Heart right ventricle (tissue), 16 donors: ENCODE measurements around the gene C1R. TPM values are rescaled to one million over a fixed set of nuclear protein-coding genes. Genes with fewer than 3 reads are reported as not detected.

ENCODE experiments used
- ATAC-seq, 8 donors: fragments of 200-7000 bp; cut with Tn5 transposase; one replicate each; pipeline ENCODE4 v1.9.1; 2020; ENCODE audit warnings: mild to moderate bottlenecking in 8 of 8, moderate library complexity in 8 of 8, moderate number of reproducible peaks in 1 of 8
- DNase-seq, 2 donors: peaks; one replicate each; pipeline ENCODE4 v3.0.0-alpha.2; 2020
- H3K27ac ChIP-seq, 10 donors: fragments of 200-600 bp; sonication (generic) in 2 of 10; one replicate each; pipeline versions ENCODE4 v1.5.0 to v1.8.0; 2020 to 2022; ENCODE audit warnings: mild to moderate bottlenecking in 3 of 10
- H3K27me3 ChIP-seq, 7 donors: fragments of 200-600 bp; one replicate each; pipeline ENCODE4 v1.8.0; 2021 to 2022; ENCODE audit warnings: mild to moderate bottlenecking in 2 of 7
- H3K36me3 ChIP-seq, 9 donors: fragments of 200-600 bp; sonication (generic) in 1 of 9; one replicate each; pipeline versions ENCODE4 v1.5.0 to v1.8.0; 2020 to 2022; ENCODE audit warnings: mild to moderate bottlenecking in 2 of 9
- H3K4me1 ChIP-seq, 9 donors: fragments of 200-600 bp; sonication (generic) in 1 of 9; one replicate each; pipeline versions ENCODE4 v1.5.0 to v1.8.0; 2020 to 2022; ENCODE audit warnings: mild to moderate bottlenecking in 4 of 9
- H3K4me3 ChIP-seq, 10 donors: fragments of 200-600 bp; sonication (generic) in 2 of 10; one replicate each; pipeline versions ENCODE4 v1.5.0 to v1.8.0; 2020 to 2022; ENCODE audit warnings: mild to moderate bottlenecking in 7 of 10, moderate library complexity in 2 of 10
- H3K9me3 ChIP-seq, 11 donors: fragments of 200-600 bp in 10 of 11; sonication (generic) in 2 of 11; one replicate each; pipeline versions ENCODE4 v1.5.0 to v1.8.0; 2013 to 2022; ENCODE audit warnings: mild to moderate bottlenecking in 2 of 11, control low read depth in 1 of 11, moderate library complexity in 1 of 11
- WGBS, 2 donors: extraction: QIAGEN DNeasy Blood & Tissue Kit; methylation state at CpG; one replicate each; pipeline ENCODE4 v1.1.7; 2013; ENCODE audit warnings: inconsistent platforms in 1 of 2; 5-methylcytosine and 5-hydroxymethylcytosine counted together
- intact Hi-C, 10 donors: fragments of 100-400 bp; cut with DNase I; formaldehyde crosslinking; loops; one replicate each; pipeline versions ENCODE4 v1.11.1 to v1.14.2; 2022
- polyA plus RNA-seq, 2 donors: library from polyadenylated mRNA; stranded (reverse); fragments of 200-250 nt; gene quantifications; one replicate each; pipeline ENCODE4 v1.2.3, GENCODE V29; 2013
- total RNA-seq, 10 donors: library from RNA; stranded (reverse); fragmentation: NEBNext Ultra II Directional in 3 of 10; extraction: Animal tissue kit (Norgen Biotek cat#: 25700) in 3 of 10; gene quantifications; one replicate each; pipeline versions ENCODE4 v1.2.1 to v1.2.4, GENCODE V29; 2021 to 2023
- TF ChIP-seq, protein P1 (sequence below), 9 donors: fragments of 200-600 bp; sonication (generic) in 2 of 9; IDR thresholded peaks; one replicate each; pipeline versions ENCODE4 v1.5.0 to v1.8.0; 2021 to 2022; ENCODE audit warnings: antibody characterized with exemption in 9 of 9, mild to moderate bottlenecking in 5 of 9, moderate library complexity in 1 of 9
- donor health status: Arrhythmogenic right ventricular cardiomyopathy.
- donor health status: ischemic (EF 13 %, LVEDD 7.1; RV severe dilation, severe dysfunction).
- donor health status: healthy with polysubstance abuse.
- donor health status: DM: no; HTN: yes; CAD: no.
- donor health status: DM: no; HTN: no; CAD: no.
- donor health status: ischemic (EF 25% LVEDD 6.9; RV normal size, moderate dysfunction).
- donor health status: ischemic (EF 25% LVEDD 5.7; RV mildly dilated, moderate dysfunction).
- donor health status: healthy.
- donor health status: DM: yes; HTN: yes; CAD: no.
- donor health status: Ischemic cardiomyopathy.
- donor health status: ischemic (EF 35%, LVEDD 5.7; RV mildly dilated, moderate dysfunction).
- donor health status: nonischemic (EF 11% LVEDD 7.7; RV severe dilation, severe dysfunction).
- donor health status: DM: yes; HTN: yes; CAD: no.
- donor health status: PGD.
- donor health status: ischemic (EF 29% LVEDD 5.4; RV normal size, mild dysfunction).
- donor health status: nonischemic (EF 23%, LVEDD 6.1; RV moderate dilation, normal function).

C1R gene
- total and polyA plus RNA-seq, 12 donors, result 19.9 to 238 (median 71.9) TPM

DNA sequence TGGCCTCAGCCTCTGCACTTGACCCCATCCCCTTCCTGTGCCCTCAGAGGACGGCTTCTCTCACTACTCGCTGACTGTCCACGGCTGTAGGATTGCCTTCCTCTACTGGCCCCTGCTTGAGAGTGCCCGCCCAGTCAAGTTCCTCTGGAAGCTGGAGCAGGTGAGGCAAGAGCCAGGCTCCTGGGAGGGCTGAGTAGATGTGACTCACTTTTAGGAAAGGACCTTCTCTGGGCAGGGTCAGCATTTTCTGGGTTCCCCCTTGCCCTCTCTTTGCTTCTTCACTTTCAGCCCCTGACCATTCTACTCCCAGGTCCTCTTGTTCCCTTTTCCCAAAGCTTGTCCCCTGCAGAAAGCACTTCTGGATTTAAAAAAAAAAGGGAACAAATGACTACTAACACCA lies 45.7 kb upstream of the C1R start:
- WGBS, 2 donors, result 59 to 78% methylated on average over 4 of the region's 4 CpGs
- TF ChIP-seq, protein P1, sequence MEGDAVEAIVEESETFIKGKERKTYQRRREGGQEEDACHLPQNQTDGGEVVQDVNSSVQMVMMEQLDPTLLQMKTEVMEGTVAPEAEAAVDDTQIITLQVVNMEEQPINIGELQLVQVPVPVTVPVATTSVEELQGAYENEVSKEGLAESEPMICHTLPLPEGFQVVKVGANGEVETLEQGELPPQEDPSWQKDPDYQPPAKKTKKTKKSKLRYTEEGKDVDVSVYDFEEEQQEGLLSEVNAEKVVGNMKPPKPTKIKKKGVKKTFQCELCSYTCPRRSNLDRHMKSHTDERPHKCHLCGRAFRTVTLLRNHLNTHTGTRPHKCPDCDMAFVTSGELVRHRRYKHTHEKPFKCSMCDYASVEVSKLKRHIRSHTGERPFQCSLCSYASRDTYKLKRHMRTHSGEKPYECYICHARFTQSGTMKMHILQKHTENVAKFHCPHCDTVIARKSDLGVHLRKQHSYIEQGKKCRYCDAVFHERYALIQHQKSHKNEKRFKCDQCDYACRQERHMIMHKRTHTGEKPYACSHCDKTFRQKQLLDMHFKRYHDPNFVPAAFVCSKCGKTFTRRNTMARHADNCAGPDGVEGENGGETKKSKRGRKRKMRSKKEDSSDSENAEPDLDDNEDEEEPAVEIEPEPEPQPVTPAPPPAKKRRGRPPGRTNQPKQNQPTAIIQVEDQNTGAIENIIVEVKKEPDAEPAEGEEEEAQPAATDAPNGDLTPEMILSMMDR (IDR thresholded peaks at IDR 0.05), result no peak
- H3K4me1 ChIP-seq, result no peaks in the 10 kb centered on the region

DNA sequence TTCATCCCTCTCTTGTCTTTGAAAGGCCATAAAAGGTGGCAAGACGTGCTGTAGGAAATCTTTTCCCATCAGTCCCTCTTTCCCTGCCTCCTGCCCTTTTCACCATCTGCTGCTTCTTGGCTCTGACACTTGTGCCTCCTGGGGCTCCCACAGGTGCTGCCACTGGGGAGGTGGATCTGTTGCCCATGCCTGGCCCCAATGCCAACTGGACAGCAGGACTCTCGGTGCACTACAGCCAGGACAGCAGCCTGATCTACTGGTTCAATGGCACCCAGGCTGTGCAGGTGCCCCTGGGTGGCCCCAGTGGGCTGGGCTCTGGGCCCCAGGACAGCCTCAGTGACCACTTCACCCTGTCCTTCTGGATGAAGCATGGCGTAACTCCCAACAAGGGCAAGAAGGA lies 44.4 kb upstream of the C1R start:
- TF ChIP-seq, protein P1 (IDR thresholded peaks at IDR 0.05), result no peak

More for the DNA sequence above, 45.7 kb upstream of the C1R start:
- intact Hi-C loops, result no loop called here
- no peak for DNase-seq
- H3K4me3 ChIP-seq, result no peak overlapping the region
- H3K9me3 ChIP-seq, result peaks cover 0 to 4% (median 0%) of the 10 kb centered on the region in 11 donors
- H3K27me3 ChIP-seq, result no peaks in the 10 kb centered on the region
- ATAC-seq, result no peak
- H3K36me3 ChIP-seq, result peaks cover 0 to 75% (median 0%) of the 10 kb centered on the region in 9 donors
- no peak overlapping the region for H3K27ac ChIP-seq

DNA sequence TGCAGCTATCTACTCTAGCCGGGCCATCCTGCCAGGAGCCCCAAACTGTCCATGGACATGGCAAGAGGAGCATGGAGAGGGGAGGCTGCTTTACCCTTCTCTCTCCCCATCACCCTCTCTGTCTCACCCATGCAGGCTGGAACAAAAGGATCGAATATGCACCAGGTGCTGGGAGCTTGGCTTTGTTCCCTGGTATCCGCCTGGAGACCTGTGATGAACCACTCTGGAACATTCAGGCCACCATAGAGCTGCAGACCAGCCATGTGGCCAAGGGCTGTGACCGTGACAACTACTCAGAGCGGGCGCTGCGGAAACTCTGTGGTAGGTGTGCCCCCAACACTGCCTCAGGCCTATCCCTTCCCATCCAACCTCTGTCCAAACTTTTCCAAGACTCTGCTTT lies 43.8 kb upstream of the C1R start:
- Histone ChIP-seq H3K9me3 (no peaks in the 10 kb centered on the region), H3K27ac (no peak overlapping the region), H3K27me3 (peaks cover 0 to under 1% (median 0%) of the 10 kb centered on the region in 7 donors), H3K36me3 (peaks cover 0 to 63% (median 0%) of the 10 kb centered on the region in 9 donors), H3K4me1 (peaks cover 0 to 4% (median 2%) of the 10 kb centered on the region in 9 donors), H3K4me3 (no peak overlapping the region)
- intact Hi-C loops, result no loop called here
- WGBS, 2 donors, result 91 to 93% methylated on average over 7 of the region's 7 CpGs
- no peak for DNase-seq
- ATAC-seq, result no peak
- TF ChIP-seq, protein P1 (IDR thresholded peaks at IDR 0.05), result no peak

More for the DNA sequence above, 44.4 kb upstream of the C1R start:
- intact Hi-C loops, result no loop called here
- 94 to 97% methylated on average over 3 of the region's 3 CpGs for WGBS, 2 donors
- DNase-seq (no peak), ATAC-seq (no peak)
- Histone ChIP-seq H3K9me3 (no peaks in the 10 kb centered on the region), H3K27me3 (no peaks in the 10 kb centered on the region), H3K4me3 (no peak overlapping the region), H3K27ac (no peak overlapping the region), H3K36me3 (peaks cover 0 to 69% (median 0%) of the 10 kb centered on the region in 9 donors), H3K4me1 (no peaks in the 10 kb centered on the region)

DNA sequence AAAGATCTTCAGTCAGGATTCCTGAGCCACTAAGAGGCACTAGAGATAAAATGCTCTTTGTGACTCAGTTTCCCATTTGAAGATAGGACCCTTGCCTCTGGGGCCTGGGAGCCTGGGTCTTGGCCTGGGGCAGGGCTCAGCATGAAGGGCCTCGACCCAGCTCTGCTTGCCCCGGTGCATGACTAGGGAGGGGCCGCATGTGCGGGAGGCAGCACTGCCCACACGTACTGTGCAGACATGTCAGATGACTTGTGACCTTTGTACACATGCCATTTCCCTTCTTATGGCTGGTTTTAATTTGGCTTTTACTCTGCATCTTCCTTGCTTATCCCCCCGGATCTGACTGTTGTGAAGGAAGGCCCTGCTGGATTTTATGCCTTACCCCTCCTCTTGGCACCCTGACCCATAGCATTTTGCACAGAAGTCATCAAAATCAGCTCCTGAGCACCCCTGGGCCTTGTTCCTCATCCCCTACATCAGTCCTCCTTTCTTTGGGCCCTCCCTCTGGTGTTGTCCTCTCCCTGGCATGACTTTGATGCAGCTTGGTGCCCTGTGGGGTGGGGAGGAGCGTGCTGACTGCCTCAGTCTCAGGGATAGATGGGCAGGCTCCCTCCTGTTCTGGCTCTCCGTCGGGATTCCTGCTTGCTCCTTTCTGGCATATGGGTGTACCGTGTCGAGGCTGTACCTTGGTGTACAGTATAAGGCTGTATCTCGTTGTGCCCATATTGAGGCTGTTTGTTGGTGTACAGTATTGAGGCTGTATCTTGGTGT lies 42.3 kb upstream of the C1R start:
- Histone ChIP-seq H3K9me3 (no peaks in the 10 kb centered on the region), H3K27ac (no peak overlapping the region), H3K36me3 (peaks cover 0 to 53% (median 0%) of the 10 kb centered on the region in 9 donors), H3K27me3 (peaks cover 0 to 15% (median 0%) of the 10 kb centered on the region in 7 donors), H3K4me3 (no peak overlapping the region), H3K4me1 (peaks cover 0 to 19% (median 13%) of the 10 kb centered on the region in 9 donors)
- WGBS, 2 donors, result 86 to 89% methylated on average over 12 of the region's 12 CpGs
- intact Hi-C loops, result no loop called here
- ATAC-seq (no peak), DNase-seq (no peak)
- TF ChIP-seq, protein P1 (IDR thresholded peaks at IDR 0.05), result no peak
